ENCODE measurements around the gene UGT1A8.

DNA sequence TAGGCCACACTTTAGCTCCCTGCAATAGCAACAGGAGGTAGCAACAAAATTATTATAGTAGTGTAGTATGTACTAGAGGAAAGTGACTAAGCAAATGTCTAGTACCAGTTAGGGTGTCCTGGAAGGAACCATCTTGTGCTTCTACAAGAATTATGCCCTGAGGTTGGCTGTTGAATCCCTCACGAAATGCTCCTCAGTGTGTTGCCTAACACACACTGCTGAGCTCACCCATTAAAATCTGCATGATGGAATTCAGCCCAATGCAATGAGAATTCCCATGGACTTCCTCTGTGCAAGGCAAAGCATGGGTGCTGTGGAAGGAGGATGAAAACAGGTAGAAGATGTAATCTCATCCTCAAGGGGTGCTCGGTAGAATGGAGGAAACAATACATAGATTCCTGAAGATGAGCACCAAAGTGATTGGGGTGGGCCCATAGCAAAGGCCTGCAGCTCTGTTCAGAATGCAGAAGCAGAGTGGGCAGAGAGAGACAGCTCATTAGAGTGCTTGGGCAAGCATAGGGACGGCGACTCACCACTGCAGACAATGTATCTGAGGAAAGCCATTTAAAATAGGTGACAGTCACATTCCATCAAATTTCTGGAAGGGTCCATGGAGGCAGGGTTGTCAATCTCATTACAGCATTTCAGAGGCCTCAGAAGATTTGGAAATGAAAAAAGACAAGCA lies 63.1 kb downstream of the UGT1A8 start:
- TF ChIP-seq POLR2AphosphoS5 (IDR thresholded peaks at IDR 0.05; ENCODE audit: low read depth, low read length) (no peak), POLR2A (IDR thresholded peaks at IDR 0.05; ENCODE audit: borderline replicate concordance, extremely low read depth, insufficient read depth, insufficient read length) (no peak)
- TF ChIP-seq, protein P1, sequence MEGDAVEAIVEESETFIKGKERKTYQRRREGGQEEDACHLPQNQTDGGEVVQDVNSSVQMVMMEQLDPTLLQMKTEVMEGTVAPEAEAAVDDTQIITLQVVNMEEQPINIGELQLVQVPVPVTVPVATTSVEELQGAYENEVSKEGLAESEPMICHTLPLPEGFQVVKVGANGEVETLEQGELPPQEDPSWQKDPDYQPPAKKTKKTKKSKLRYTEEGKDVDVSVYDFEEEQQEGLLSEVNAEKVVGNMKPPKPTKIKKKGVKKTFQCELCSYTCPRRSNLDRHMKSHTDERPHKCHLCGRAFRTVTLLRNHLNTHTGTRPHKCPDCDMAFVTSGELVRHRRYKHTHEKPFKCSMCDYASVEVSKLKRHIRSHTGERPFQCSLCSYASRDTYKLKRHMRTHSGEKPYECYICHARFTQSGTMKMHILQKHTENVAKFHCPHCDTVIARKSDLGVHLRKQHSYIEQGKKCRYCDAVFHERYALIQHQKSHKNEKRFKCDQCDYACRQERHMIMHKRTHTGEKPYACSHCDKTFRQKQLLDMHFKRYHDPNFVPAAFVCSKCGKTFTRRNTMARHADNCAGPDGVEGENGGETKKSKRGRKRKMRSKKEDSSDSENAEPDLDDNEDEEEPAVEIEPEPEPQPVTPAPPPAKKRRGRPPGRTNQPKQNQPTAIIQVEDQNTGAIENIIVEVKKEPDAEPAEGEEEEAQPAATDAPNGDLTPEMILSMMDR (IDR thresholded peaks at IDR 0.05 in 2 of 3, conservative IDR thresholded peaks at IDR 0.05 in 1 of 3; ENCODE audit: borderline replicate concordance in 1 of 3, insufficient read depth in 1 of 3, low read depth in 2 of 3, low read length in 2 of 3): no peak
